ENCODE results near the gene C12orf75.

- TF ChIP-seq, protein P1, sequence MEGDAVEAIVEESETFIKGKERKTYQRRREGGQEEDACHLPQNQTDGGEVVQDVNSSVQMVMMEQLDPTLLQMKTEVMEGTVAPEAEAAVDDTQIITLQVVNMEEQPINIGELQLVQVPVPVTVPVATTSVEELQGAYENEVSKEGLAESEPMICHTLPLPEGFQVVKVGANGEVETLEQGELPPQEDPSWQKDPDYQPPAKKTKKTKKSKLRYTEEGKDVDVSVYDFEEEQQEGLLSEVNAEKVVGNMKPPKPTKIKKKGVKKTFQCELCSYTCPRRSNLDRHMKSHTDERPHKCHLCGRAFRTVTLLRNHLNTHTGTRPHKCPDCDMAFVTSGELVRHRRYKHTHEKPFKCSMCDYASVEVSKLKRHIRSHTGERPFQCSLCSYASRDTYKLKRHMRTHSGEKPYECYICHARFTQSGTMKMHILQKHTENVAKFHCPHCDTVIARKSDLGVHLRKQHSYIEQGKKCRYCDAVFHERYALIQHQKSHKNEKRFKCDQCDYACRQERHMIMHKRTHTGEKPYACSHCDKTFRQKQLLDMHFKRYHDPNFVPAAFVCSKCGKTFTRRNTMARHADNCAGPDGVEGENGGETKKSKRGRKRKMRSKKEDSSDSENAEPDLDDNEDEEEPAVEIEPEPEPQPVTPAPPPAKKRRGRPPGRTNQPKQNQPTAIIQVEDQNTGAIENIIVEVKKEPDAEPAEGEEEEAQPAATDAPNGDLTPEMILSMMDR (IDR thresholded peaks at IDR 0.05): no peak
- TF ChIP-seq POLR2A (IDR thresholded peaks at IDR 0.05) (no peak), POLR2AphosphoS5 (IDR thresholded peaks at IDR 0.05) (no peak), EP300 (IDR thresholded peaks at IDR 0.05) (no peak)
These were observed 76.0 kb downstream of the C12orf75 start for GRCh38 chr12:105406497-105406896.
